ENCODE measurements around the gene HHAT. TPM values are rescaled to one million over a fixed set of nuclear protein-coding genes. Genes with fewer than 3 reads are reported as not detected.

HHAT gene
- total RNA-seq, 2 experiments from 2014 or later = 0.76 to 1.3 TPM

GRCh38 chr1:210325026-210325670 lies 3.6 kb upstream of the HHAT start:
- H3K9me3 Mint-ChIP-seq = peaks cover 4% of the 10 kb centered on the region
- peaks cover 17% of the 10 kb centered on the region for H3K4me1 Mint-ChIP-seq
- DNase-seq = no peak
- H3K27ac Mint-ChIP-seq = no peak overlapping the region
- no peak overlapping the region for H3K4me3 Mint-ChIP-seq
- CTCF ChIA-PET = no interaction called here
- H3K36me3 Mint-ChIP-seq (ENCODE audit: low read depth) = peaks cover 3% of the 10 kb centered on the region
- H3K27me3 Mint-ChIP-seq = peaks cover 24% of the 10 kb centered on the region
- POLR2A ChIA-PET = interaction anchor here (1.0 kb wide), 1 partner anchor 49 kb away, joined by 5 read pairs; no protein-coding TSS in a partner anchor

DNA sequence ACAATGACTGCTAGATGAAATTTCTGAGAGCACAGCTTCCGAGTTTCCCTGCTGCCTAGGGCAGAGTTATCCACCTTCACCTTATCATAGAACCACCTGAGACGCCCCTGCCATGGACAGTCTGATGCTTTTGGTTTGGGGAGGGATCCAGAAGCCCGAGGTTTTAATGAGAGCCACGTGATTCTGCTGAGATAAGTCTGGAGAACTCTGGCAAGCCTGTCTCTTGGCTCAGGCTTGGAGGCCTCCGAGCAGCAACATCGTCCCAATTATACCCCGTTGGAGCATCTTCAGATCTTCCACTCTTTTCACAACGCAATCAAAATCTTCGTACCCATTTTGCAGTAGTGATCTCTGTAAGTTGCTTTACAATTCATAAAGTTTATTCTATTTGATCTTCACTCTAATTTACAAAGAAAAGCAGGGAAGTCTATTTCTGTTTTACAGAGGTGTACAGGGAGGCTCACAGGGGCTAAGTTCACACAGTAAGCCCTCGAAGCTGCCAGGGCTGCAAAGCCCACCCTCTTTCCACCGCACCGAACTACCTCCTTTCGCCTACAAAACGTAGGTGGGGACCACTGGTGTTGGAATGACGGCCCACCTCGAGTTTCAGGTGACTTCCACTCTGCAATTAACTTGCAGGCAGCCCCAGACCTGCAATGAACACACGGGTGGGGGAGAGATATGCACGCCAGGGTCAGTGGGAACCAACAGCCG lies 513 bp upstream of the HHAT start:
- Mint-ChIP-seq H3K4me1 (peaks cover 36% of the 10 kb centered on the region), H3K27ac (peak overlapping the region; percentile 72), H3K4me3 (peak overlapping the region; percentile 93), H3K27me3 (peaks cover 28% of the 10 kb centered on the region), H3K9me3 (peaks cover 4% of the 10 kb centered on the region), H3K36me3 (ENCODE audit: low read depth) (peaks cover 3% of the 10 kb centered on the region)
- DNase-seq = no peak
- ChIA-PET POLR2A (interaction anchor here (1.4 to 8.0 kb wide), 3 partner anchors 8 to 45 kb away, joined by 3 to 99 read pairs (median 13); no protein-coding TSS in a partner anchor), CTCF (interaction anchor here (1.9 kb wide), 1 partner anchor 46 kb away, joined by 6 read pairs; no protein-coding TSS in a partner anchor)

DNA sequence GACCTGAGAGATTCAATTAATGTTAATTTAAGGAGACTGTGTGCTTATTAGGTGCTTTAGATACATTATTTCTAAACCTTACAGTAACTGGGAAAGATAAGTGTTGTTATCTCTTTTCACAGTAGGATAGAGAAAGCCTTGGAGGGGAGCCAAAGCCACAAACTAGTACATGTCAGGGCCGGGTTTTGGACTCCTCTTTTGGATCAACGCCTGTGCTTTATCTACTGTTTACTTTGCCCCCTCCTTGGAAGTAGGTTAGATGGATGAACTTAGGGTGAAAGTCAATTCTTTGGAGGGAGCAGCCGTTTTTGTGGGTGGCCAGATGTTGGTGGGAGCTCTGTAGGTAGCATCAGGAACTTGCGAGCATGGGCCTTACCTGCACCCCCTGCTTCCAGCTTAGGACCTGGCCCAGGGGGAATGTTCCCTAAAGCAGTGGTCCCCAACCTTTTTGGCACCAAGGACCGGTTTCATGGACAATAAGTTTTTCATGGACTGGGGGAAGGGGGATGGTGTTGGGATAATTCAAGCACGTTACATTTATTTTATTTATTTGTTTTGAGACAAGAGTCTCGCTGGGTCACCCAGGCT lies 1.7 kb downstream of the HHAT start:
- peaks cover 23% of the 10 kb centered on the region for H3K27me3 Mint-ChIP-seq
- H3K9me3 Mint-ChIP-seq = peaks cover 2% of the 10 kb centered on the region
- no peak overlapping the region for H3K27ac Mint-ChIP-seq
- H3K4me1 Mint-ChIP-seq = peaks cover 37% of the 10 kb centered on the region
- peak overlapping the region; percentile 93 for H3K4me3 Mint-ChIP-seq
- ChIA-PET CTCF (interaction anchor here (0.9 kb wide), 1 partner anchor 10 kb away, joined by 5 read pairs; no protein-coding TSS in a partner anchor), POLR2A (interaction anchor here (3.3 to 8.0 kb wide), 2 partner anchors 11 to 43 kb away, joined by 13 to 99 read pairs; no protein-coding TSS in a partner anchor)
- peaks cover under 1% of the 10 kb centered on the region for H3K36me3 Mint-ChIP-seq (ENCODE audit: low read depth)
- DNase-seq = no peak

- Mint-ChIP-seq H3K27ac (peak overlapping the region; percentile 27), H3K4me1 (peaks cover 37% of the 10 kb centered on the region), H3K4me3 (no peak overlapping the region), H3K9me3 (no peaks in the 10 kb centered on the region), H3K27me3 (peaks cover 27% of the 10 kb centered on the region), H3K36me3 (ENCODE audit: low read depth) (no peaks in the 10 kb centered on the region)
- DNase-seq = peak; percentile 30
- ChIA-PET POLR2A (interaction anchor here (1.4 to 8.0 kb wide), 3 partner anchors 9 to 41 kb away, joined by 4 to 99 read pairs (median 20); no protein-coding TSS in a partner anchor), CTCF (interaction anchor here (1.0 to 2.6 kb wide), 6 partner anchors 8 to 42 kb away, joined by 3 to 15 read pairs (median 6); no protein-coding TSS in a partner anchor)
These were observed 3.5 kb downstream of the HHAT start for GRCh38 chr1:210332233-210332632.

DNA sequence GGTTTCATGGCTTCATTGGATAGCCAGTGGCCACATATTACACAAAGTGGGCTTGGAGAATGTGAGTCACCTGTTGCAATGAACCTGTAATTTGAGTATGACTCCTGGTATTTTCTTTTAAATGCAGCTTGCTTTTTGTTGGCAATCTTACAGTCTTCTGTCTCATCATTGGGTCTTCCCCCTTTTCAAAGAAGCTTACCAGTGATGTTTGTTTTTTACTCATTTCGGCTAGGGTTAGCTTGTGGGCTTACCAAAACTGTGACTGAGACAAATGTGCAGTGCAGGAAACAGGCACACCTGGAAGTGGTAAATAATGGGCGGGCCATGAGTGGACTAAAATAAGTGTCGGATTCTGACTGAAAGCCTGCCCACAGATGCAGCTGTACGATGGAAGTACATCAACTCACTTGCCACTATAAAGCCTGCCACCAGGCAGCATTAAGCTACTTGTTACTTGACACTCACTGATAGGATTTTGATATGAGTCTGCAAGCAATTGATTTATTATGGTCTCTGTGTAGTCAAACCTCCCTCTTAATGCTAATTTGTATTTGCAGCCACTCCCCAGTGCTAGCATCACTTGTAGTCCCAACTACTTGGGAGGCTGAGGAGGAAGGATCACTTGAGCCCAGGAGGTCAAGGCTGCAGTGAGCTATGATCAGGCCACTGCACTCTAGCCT lies 4.2 kb downstream of the HHAT start:
- H3K9me3 Mint-ChIP-seq = no peaks in the 10 kb centered on the region
- H3K27me3 Mint-ChIP-seq = peaks cover 32% of the 10 kb centered on the region
- H3K4me1 Mint-ChIP-seq = peaks cover 35% of the 10 kb centered on the region
- H3K36me3 Mint-ChIP-seq (ENCODE audit: low read depth) = no peaks in the 10 kb centered on the region
- ChIA-PET CTCF (interaction anchor here (1.0 to 2.6 kb wide), 6 partner anchors 8 to 41 kb away, joined by 3 to 15 read pairs (median 6); no protein-coding TSS in a partner anchor), POLR2A (interaction anchor here (1.1 to 8.0 kb wide), 4 partner anchors 8 to 67 kb away, joined by 3 to 99 read pairs (median 12); no protein-coding TSS in a partner anchor)
- DNase-seq = peak; percentile 74
- H3K27ac Mint-ChIP-seq = peak overlapping the region; percentile 27
- no peak overlapping the region for H3K4me3 Mint-ChIP-seq

- Mint-ChIP-seq H3K9me3 (no peaks in the 10 kb centered on the region), H3K36me3 (ENCODE audit: low read depth) (no peaks in the 10 kb centered on the region), H3K27ac (no peak overlapping the region), H3K4me1 (peaks cover 25% of the 10 kb centered on the region), H3K4me3 (no peak overlapping the region), H3K27me3 (peaks cover 31% of the 10 kb centered on the region)
- DNase-seq = no peak
- ChIA-PET POLR2A (interaction anchor here (1.0 kb wide), 1 partner anchor 37 kb away, joined by 3 read pairs; no protein-coding TSS in a partner anchor), CTCF (no interaction called here)
These were observed 6.3 kb downstream of the HHAT start for GRCh38 chr1:210335001-210335400.

- peaks cover 31% of the 10 kb centered on the region for H3K27me3 Mint-ChIP-seq
- POLR2A ChIA-PET = no interaction called here
- no peak for DNase-seq
These were observed 7.7 kb downstream of the HHAT start for GRCh38 chr1:210336362-210336761.

DNA sequence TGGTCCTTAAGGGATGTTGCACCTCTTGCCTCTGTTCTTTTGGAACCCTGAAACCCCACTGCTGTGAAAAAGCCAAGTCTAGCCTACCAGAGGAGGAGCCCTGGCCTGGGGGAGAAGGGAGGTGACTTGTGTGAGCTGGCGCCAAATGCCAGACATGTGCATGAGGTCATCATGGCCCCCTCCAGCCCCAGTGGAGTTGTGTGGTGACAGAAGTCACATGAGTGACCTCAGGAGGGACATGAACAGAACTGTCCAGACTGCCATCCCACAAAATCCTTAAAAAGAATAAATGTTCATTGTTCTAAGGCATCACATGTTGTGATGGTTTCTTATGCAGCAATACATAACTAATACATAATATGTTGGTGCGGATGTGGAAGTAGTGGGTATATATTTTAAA lies 10.8 kb downstream of the HHAT start:
- DNase-seq = no peak
- POLR2A ChIA-PET = no interaction called here
- H3K27ac Mint-ChIP-seq = no peak overlapping the region
- H3K4me3 Mint-ChIP-seq = no peak overlapping the region
- peaks cover 25% of the 10 kb centered on the region for H3K27me3 Mint-ChIP-seq
- H3K9me3 Mint-ChIP-seq = no peaks in the 10 kb centered on the region
- peaks cover 19% of the 10 kb centered on the region for H3K4me1 Mint-ChIP-seq
- no peaks in the 10 kb centered on the region for H3K36me3 Mint-ChIP-seq (ENCODE audit: low read depth)
- CTCF ChIA-PET = no interaction called here

More at GRCh38 chr1:210336362-210336761, 7.7 kb downstream of the HHAT start:
- H3K36me3 Mint-ChIP-seq (ENCODE audit: low read depth) = no peaks in the 10 kb centered on the region
- CTCF ChIA-PET = no interaction called here
- peaks cover 34% of the 10 kb centered on the region for H3K4me1 Mint-ChIP-seq
- H3K9me3 Mint-ChIP-seq = no peaks in the 10 kb centered on the region
- no peak overlapping the region for H3K4me3 Mint-ChIP-seq
- no peak overlapping the region for H3K27ac Mint-ChIP-seq

DNA sequence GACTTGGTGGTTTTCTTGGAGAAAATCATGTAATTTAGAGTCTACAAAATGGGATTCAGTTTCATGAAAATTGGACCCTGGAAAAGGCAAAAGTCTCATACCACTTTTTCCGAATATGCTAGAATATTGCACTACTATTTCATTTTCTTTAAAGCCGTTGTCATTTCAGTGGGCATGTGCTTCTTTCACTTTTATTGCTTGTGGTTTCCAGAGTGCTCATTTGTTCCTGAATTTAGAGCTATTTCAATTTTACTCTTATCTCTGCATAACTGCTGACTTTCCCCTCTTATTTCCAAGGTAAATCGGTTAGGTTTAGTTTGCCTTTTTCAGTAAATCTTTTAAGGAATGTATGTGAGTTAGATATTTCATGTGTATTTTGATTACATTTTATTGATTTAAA lies 11.6 kb downstream of the HHAT start:
- no peak overlapping the region for H3K27ac Mint-ChIP-seq
- ChIA-PET CTCF (interaction anchor here (0.8 to 3.9 kb wide), 7 partner anchors 8 to 67 kb away, joined by 3 to 29 read pairs (median 4); no protein-coding TSS in a partner anchor), POLR2A (interaction anchor here (1.7 to 2.9 kb wide), 4 partner anchors 8 to 106 kb away, joined by 4 to 37 read pairs (median 16); partner anchors contain the start of gene HHAT)
- H3K4me1 Mint-ChIP-seq = peaks cover 19% of the 10 kb centered on the region
- H3K9me3 Mint-ChIP-seq = no peaks in the 10 kb centered on the region
- no peaks in the 10 kb centered on the region for H3K36me3 Mint-ChIP-seq (ENCODE audit: low read depth)
- H3K27me3 Mint-ChIP-seq = peaks cover 25% of the 10 kb centered on the region
- no peak overlapping the region for H3K4me3 Mint-ChIP-seq
- no peak for DNase-seq

DNA sequence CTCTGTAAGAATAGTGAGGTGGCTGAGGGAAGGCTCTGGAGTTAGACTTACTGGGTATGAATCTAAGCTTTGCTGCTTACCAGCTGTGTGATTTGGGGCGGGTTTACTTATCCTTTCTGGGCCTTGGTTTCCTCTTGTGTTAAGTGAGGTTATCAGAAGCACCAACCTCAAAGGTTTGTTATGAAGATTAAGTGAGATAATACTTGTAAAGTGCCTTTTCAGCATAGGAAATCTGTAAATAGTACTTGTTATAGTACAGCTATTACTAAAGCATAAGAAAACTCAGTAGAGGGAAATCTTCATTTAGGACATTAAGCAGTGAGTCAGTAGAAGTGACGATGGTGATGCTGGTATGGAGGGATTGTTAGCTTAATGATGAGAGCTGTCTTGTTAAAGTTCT lies 12.1 kb downstream of the HHAT start:
- peak; percentile 31 for DNase-seq
- H3K4me3 Mint-ChIP-seq = no peak overlapping the region
- H3K36me3 Mint-ChIP-seq (ENCODE audit: low read depth) = no peaks in the 10 kb centered on the region
- POLR2A ChIA-PET = interaction anchor here (1.7 to 2.9 kb wide), 4 partner anchors 8 to 106 kb away, joined by 4 to 37 read pairs (median 16); partner anchors contain the start of gene HHAT
- CTCF ChIA-PET = interaction anchor here (0.8 to 3.9 kb wide), 7 partner anchors 8 to 66 kb away, joined by 3 to 29 read pairs (median 4); no protein-coding TSS in a partner anchor
- H3K9me3 Mint-ChIP-seq = no peaks in the 10 kb centered on the region
- no peak overlapping the region for H3K27ac Mint-ChIP-seq
- peaks cover 20% of the 10 kb centered on the region for H3K27me3 Mint-ChIP-seq
- H3K4me1 Mint-ChIP-seq = peaks cover 19% of the 10 kb centered on the region

GRCh38 chr1:210342986-210343780 lies 14.5 kb downstream of the HHAT start:
- POLR2A ChIA-PET = interaction anchor here (0.9 kb wide), 1 partner anchor 31 kb away, joined by 6 read pairs; no protein-coding TSS in a partner anchor
- Mint-ChIP-seq H3K4me1 (peaks cover 24% of the 10 kb centered on the region), H3K36me3 (ENCODE audit: low read depth) (no peaks in the 10 kb centered on the region), H3K27me3 (peaks cover 8% of the 10 kb centered on the region), H3K4me3 (no peak overlapping the region), H3K27ac (no peak overlapping the region), H3K9me3 (no peaks in the 10 kb centered on the region)
- DNase-seq = no peak
- CTCF ChIA-PET = interaction anchor here (2.3 to 3.9 kb wide), 2 partner anchors 10 to 31 kb away, joined by 9 to 29 read pairs; no protein-coding TSS in a partner anchor
